Spleen (tissue), 11 donors: ENCODE results near the gene AOAH. TPM values are rescaled to one million over a fixed set of nuclear protein-coding genes. Genes with fewer than 3 reads are reported as not detected.

Experiments used
- DNase-seq: peaks from one replicate; pipeline ENCODE4 v3.0.0-alpha.2; 2020
- H3K27ac ChIP-seq, 8 donors: fragments of 200-600 bp; sonication (generic) in 7 of 8; 1 replicate in 4 of 8; 2 replicates in 4 of 8; pipeline versions ENCODE4 v1.5.0 to v1.8.0; 2016 to 2021; ENCODE audit warnings: inconsistent platforms in 4 of 8, mild to moderate bottlenecking in 4 of 8, moderate library complexity in 1 of 8
- H3K27me3 ChIP-seq, 7 donors: fragments of 200-600 bp; sonication (generic) in 6 of 7; replicated peaks in 1 of 7; 1 replicate in 4 of 7; 2 replicates in 3 of 7; pipeline versions ENCODE4 v1.5.0 to v1.8.0; 2016 to 2021; ENCODE audit warnings: inconsistent platforms in 3 of 7, mild to moderate bottlenecking in 1 of 7
- H3K36me3 ChIP-seq, 6 donors: fragments of 200-600 bp; sonication (generic) in 5 of 6; 1 replicate in 4 of 6; 2 replicates in 2 of 6; pipeline versions ENCODE4 v1.5.0 to v1.8.0; 2016 to 2021; ENCODE audit warnings: inconsistent platforms in 2 of 6
- H3K4me1 ChIP-seq, 6 donors: fragments of 200-600 bp; sonication (generic) in 5 of 6; 1 replicate in 3 of 6; 2 replicates in 3 of 6; pipeline versions ENCODE4 v1.5.0 to v1.8.0; 2016 to 2021; ENCODE audit warnings: inconsistent platforms in 3 of 6
- H3K4me3 ChIP-seq, 8 donors: fragments of 200-600 bp; sonication (generic) in 7 of 8; 1 replicate in 4 of 8; 2 replicates in 4 of 8; pipeline versions ENCODE4 v1.5.0 to v1.8.0; 2016 to 2021; ENCODE audit warnings: inconsistent platforms in 4 of 8, mild to moderate bottlenecking in 4 of 8, moderate library complexity in 2 of 8
- H3K9me3 ChIP-seq, 8 donors: fragments of 200-600 bp; sonication (generic) in 7 of 8; 1 replicate in 4 of 8; 2 replicates in 4 of 8; pipeline versions ENCODE4 v1.5.0 to v1.8.0; 2016 to 2021; ENCODE audit warnings: inconsistent platforms in 4 of 8
- CTCF ChIP-seq, 11 experiments: fragments of 200-600 bp in 7 of 11; fragments of 450-650 bp in 4 of 11; sonication (generic) in 4 of 11; IDR thresholded peaks in 8 of 11; conservative IDR thresholded peaks in 3 of 11; 1 replicate in 7 of 11; 2 replicates in 4 of 11; pipeline versions ENCODE4 v1.4.0 to v1.8.0; 2016 to 2021; ENCODE audit warnings: antibody characterized with exemption in 11 of 11, inconsistent platforms in 4 of 11, mild to moderate bottlenecking in 1 of 11
- POLR2A ChIP-seq, 3 donors: fragments of 450-650 bp; IDR thresholded peaks; one replicate each; pipeline ENCODE4 v1.5.1; 2017; ENCODE audit warnings: antibody characterized with exemption in 3 of 3, mild to moderate bottlenecking in 1 of 3
- POLR2AphosphoS5 ChIP-seq, 3 donors: sonication (generic); formaldehyde crosslinking; IDR thresholded peaks; one replicate each; pipeline ENCODE4 v1.5.1; 2017; ENCODE audit warnings: antibody characterized with exemption in 3 of 3
- WGBS, 5 donors: extraction: QIAGEN DNeasy Blood & Tissue Kit in 3 of 5; methylation state at CpG; one replicate each; pipeline versions ENCODE4 v1.1.5 to v1.1.7; 2013 to 2018; 5-methylcytosine and 5-hydroxymethylcytosine counted together
- intact Hi-C: fragments of 100-400 bp; cut with DNase I; formaldehyde crosslinking; loops from one replicate; pipeline ENCODE4 v1.15.0; 2023; ENCODE audit warnings: low total_unique reads
- polyA plus RNA-seq, 3 donors: library from polyadenylated mRNA; stranded (reverse); fragments of 200-250 nt; gene quantifications; one replicate each; pipeline ENCODE4 v1.2.1, GENCODE V29; 2013
- total RNA-seq, 7 donors: library from RNA; depleted of rRNA in 3 of 7; stranded (reverse); fragments of >200 nt in 3 of 7; fragmentation: NEBNext Ultra II Directional in 4 of 7; extraction: Animal tissue kit (Norgen Biotek cat#: 25700) in 4 of 7; gene quantifications; one replicate each; pipeline versions ENCODE4 v1.1.0 to v1.2.1, GENCODE V29; 2016 to 2021
- donor health status: healthy with polysubstance abuse.
- donor health status: DM: no; HTN: no; CAD: no; lungs with moderate emphysema.
- donor health status: DM: no; HTN: no; CAD: no.
- donor health status: Bipolar disorder and iron deficiency.
- donor health status: healthy.
- donor health status: DM: no; HTN: no; CAD: no.
- donor health status: DM: yes; HTN: yes; CAD: no.

AOAH gene
- total and polyA plus RNA-seq, 10 donors: 30.3 to 316 (median 191) TPM

- Histone ChIP-seq H3K27ac (no peak overlapping the region), H3K4me1 (peaks cover 0 to 19% (median 0%) of the 10 kb centered on the region in 6 donors), H3K36me3 (no peaks in the 10 kb centered on the region), H3K4me3 (no peak overlapping the region), H3K9me3 (no peaks in the 10 kb centered on the region), H3K27me3 (no peaks in the 10 kb centered on the region)
- WGBS, 5 donors: 63 to 85% (median 80%) methylated on average over 5 of the region's 5 CpGs
- intact Hi-C loops: no loop called here
- TF ChIP-seq POLR2A (IDR thresholded peaks at IDR 0.05): no peak
- no peak for TF ChIP-seq CTCF (IDR thresholded peaks at IDR 0.05 in 8 of 11, conservative IDR thresholded peaks at IDR 0.05 in 3 of 11)
- TF ChIP-seq POLR2AphosphoS5 (IDR thresholded peaks at IDR 0.05): no peak
- DNase-seq: no peak
These were observed 40.6 kb upstream of the AOAH start for GRCh38 chr7:36764929-36765328.

- H3K4me1 ChIP-seq: peaks cover 0 to 19% (median 0%) of the 10 kb centered on the region in 6 donors
- H3K36me3 ChIP-seq: no peaks in the 10 kb centered on the region
- H3K27ac ChIP-seq: no peak overlapping the region
- TF ChIP-seq POLR2A (IDR thresholded peaks at IDR 0.05): no peak
- no peak for TF ChIP-seq CTCF (IDR thresholded peaks at IDR 0.05 in 8 of 11, conservative IDR thresholded peaks at IDR 0.05 in 3 of 11)
- TF ChIP-seq POLR2AphosphoS5 (IDR thresholded peaks at IDR 0.05): no peak
- DNase-seq: no peak
- no peaks in the 10 kb centered on the region for H3K27me3 ChIP-seq
- no peaks in the 10 kb centered on the region for H3K9me3 ChIP-seq
- no peak overlapping the region for H3K4me3 ChIP-seq
- 87 to 95% (median 94%) methylated on average over 8 to 10 of the region's 10 CpGs for WGBS, 5 donors
- intact Hi-C loops: no loop called here
These were observed 39.0 kb upstream of the AOAH start for GRCh38 chr7:36763132-36763816.

GRCh38 chr7:36762394-36762793, 38.1 kb upstream of the AOAH start:
- 91 to 100% (median 98%) methylated on average over 2 of the region's 2 CpGs for WGBS, 5 donors
- DNase-seq: no peak
- no peak for TF ChIP-seq POLR2A (IDR thresholded peaks at IDR 0.05)
- no peak for TF ChIP-seq CTCF (IDR thresholded peaks at IDR 0.05 in 8 of 11, conservative IDR thresholded peaks at IDR 0.05 in 3 of 11)
- no peak for TF ChIP-seq POLR2AphosphoS5 (IDR thresholded peaks at IDR 0.05)
- intact Hi-C loops: no loop called here
- Histone ChIP-seq H3K4me1 (peaks cover 0 to 13% (median 0%) of the 10 kb centered on the region in 6 donors), H3K4me3 (no peak overlapping the region), H3K27me3 (no peaks in the 10 kb centered on the region), H3K36me3 (no peaks in the 10 kb centered on the region), H3K9me3 (no peaks in the 10 kb centered on the region), H3K27ac (no peak overlapping the region)

- Histone ChIP-seq H3K4me3 (no peak overlapping the region), H3K36me3 (no peaks in the 10 kb centered on the region), H3K27me3 (no peaks in the 10 kb centered on the region), H3K27ac (no peak overlapping the region), H3K9me3 (no peaks in the 10 kb centered on the region), H3K4me1 (peaks cover 0 to 7% (median 0%) of the 10 kb centered on the region in 6 donors)
- 87 to 96% (median 92%) methylated on average over 2 of the region's 2 CpGs for WGBS, 5 donors
- intact Hi-C loops: no loop called here
- DNase-seq: no peak
- no peak for TF ChIP-seq POLR2AphosphoS5 (IDR thresholded peaks at IDR 0.05)
- TF ChIP-seq POLR2A (IDR thresholded peaks at IDR 0.05): no peak
- no peak for TF ChIP-seq CTCF (IDR thresholded peaks at IDR 0.05 in 8 of 11, conservative IDR thresholded peaks at IDR 0.05 in 3 of 11)
These were observed 37.5 kb upstream of the AOAH start for GRCh38 chr7:36761835-36762234.
